ENCODE data around the gene EPAS1.

DNA sequence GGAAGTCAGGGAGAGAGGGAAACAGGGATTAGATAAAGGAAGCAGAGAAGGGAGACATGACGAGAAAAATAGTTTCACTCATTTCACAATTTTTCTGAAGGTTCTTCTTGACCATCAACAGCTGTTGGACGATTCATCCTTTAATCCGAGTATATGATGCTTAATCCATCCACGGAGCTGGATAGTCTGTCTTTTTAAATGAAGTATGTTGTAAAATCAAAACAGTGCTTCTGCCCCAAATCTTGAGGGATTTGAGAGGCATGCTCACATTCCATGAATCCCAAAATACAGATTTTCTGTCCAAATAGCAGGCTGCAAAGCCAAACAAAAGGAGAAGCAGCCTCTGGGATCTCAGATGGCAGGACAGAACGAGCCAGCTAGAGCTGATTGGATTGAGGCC, 47.5 kb downstream of the EPAS1 start:
- TF ChIP-seq TAF1 (conservative IDR thresholded peaks at IDR 0.05) (no peak), GABPA (IDR thresholded peaks at IDR 0.05 in 1 of 2, conservative IDR thresholded peaks at IDR 0.05 in 1 of 2) (no peak), SP1 (IDR thresholded peaks at IDR 0.05) (no peak)
- TF ChIP-seq, protein P1, sequence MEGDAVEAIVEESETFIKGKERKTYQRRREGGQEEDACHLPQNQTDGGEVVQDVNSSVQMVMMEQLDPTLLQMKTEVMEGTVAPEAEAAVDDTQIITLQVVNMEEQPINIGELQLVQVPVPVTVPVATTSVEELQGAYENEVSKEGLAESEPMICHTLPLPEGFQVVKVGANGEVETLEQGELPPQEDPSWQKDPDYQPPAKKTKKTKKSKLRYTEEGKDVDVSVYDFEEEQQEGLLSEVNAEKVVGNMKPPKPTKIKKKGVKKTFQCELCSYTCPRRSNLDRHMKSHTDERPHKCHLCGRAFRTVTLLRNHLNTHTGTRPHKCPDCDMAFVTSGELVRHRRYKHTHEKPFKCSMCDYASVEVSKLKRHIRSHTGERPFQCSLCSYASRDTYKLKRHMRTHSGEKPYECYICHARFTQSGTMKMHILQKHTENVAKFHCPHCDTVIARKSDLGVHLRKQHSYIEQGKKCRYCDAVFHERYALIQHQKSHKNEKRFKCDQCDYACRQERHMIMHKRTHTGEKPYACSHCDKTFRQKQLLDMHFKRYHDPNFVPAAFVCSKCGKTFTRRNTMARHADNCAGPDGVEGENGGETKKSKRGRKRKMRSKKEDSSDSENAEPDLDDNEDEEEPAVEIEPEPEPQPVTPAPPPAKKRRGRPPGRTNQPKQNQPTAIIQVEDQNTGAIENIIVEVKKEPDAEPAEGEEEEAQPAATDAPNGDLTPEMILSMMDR (IDR thresholded peaks at IDR 0.05; ENCODE audit: low read depth, low read length, missing input control), result no peak
- TF ChIP-seq, protein P2, sequence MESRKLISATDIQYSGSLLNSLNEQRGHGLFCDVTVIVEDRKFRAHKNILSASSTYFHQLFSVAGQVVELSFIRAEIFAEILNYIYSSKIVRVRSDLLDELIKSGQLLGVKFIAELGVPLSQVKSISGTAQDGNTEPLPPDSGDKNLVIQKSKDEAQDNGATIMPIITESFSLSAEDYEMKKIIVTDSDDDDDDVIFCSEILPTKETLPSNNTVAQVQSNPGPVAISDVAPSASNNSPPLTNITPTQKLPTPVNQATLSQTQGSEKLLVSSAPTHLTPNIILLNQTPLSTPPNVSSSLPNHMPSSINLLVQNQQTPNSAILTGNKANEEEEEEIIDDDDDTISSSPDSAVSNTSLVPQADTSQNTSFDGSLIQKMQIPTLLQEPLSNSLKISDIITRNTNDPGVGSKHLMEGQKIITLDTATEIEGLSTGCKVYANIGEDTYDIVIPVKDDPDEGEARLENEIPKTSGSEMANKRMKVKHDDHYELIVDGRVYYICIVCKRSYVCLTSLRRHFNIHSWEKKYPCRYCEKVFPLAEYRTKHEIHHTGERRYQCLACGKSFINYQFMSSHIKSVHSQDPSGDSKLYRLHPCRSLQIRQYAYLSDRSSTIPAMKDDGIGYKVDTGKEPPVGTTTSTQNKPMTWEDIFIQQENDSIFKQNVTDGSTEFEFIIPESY (IDR thresholded peaks at IDR 0.05), result no peak
- TF ChIP-seq, protein P3, sequence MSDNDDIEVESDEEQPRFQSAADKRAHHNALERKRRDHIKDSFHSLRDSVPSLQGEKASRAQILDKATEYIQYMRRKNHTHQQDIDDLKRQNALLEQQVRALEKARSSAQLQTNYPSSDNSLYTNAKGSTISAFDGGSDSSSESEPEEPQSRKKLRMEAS (IDR thresholded peaks at IDR 0.05), result no peak
- TF ChIP-seq, protein P4, sequence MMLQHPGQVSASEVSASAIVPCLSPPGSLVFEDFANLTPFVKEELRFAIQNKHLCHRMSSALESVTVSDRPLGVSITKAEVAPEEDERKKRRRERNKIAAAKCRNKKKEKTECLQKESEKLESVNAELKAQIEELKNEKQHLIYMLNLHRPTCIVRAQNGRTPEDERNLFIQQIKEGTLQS (IDR thresholded peaks at IDR 0.05), result no peak

All from liver (tissue), 3 donors.